Activated naive CD8-positive, alpha-beta T cell treated with anti-CD3 and anti-CD28 coated beads, Interleukin-2, amount 50 U/mL, for 24 hours (primary cell): Measurements from ENCODE around the gene XRCC1.
A peak's percentile ranks its signal among the peaks of the same experiment; 100 is the strongest.
"Not testable (repeated sequence)": the region's sequence is repeated elsewhere in the genome, so short reads cannot be mapped to it uniquely, and the experiment has no call there.

Experiments
- ATAC-seq: fragments of 150-1000 bp; cut with Tn5 transposase; one replicate; pipeline ENCODE4 v1.10.0; 2021
- DNase-seq: peaks from one replicate; pipeline ENCODE4 v3.0.0; 2021
- H3K27ac Mint-ChIP-seq: one replicate; pipeline ENCODE4 v1.8.0; 2021; ENCODE audit warnings: mild to moderate bottlenecking, mixed read lengths
- H3K27me3 Mint-ChIP-seq: one replicate; pipeline ENCODE4 v1.8.0; 2021; ENCODE audit warnings: mixed read lengths
- H3K36me3 Mint-ChIP-seq: one replicate; pipeline ENCODE4 v1.8.0; 2021; ENCODE audit warnings: low read depth, mixed read lengths
- H3K4me1 Mint-ChIP-seq: one replicate; pipeline ENCODE4 v1.8.0; 2021; ENCODE audit warnings: mixed read lengths
- H3K4me3 Mint-ChIP-seq: one replicate; pipeline ENCODE4 v1.8.0; 2021; ENCODE audit warnings: mild to moderate bottlenecking, moderate library complexity, mixed read lengths
- H3K9me3 Mint-ChIP-seq: one replicate; pipeline ENCODE4 v1.8.0; 2021; ENCODE audit warnings: mixed read lengths

The XRCC1 gene

GRCh38 chr19:43533546-43534304 lies 41.6 kb downstream of the XRCC1 start:
- peak overlapping the region; percentile 89 for H3K4me3 Mint-ChIP-seq
- ATAC-seq (peak; percentile 82), DNase-seq (peak; percentile 97)
- peaks cover 18% of the 10 kb centered on the region for H3K36me3 Mint-ChIP-seq
- H3K9me3 Mint-ChIP-seq: peaks cover 5% of the 10 kb centered on the region
- no peaks in the 10 kb centered on the region for H3K27me3 Mint-ChIP-seq
- peak overlapping the region; percentile 94 for H3K27ac Mint-ChIP-seq
- peaks cover 22% of the 10 kb centered on the region for H3K4me1 Mint-ChIP-seq

DNA sequence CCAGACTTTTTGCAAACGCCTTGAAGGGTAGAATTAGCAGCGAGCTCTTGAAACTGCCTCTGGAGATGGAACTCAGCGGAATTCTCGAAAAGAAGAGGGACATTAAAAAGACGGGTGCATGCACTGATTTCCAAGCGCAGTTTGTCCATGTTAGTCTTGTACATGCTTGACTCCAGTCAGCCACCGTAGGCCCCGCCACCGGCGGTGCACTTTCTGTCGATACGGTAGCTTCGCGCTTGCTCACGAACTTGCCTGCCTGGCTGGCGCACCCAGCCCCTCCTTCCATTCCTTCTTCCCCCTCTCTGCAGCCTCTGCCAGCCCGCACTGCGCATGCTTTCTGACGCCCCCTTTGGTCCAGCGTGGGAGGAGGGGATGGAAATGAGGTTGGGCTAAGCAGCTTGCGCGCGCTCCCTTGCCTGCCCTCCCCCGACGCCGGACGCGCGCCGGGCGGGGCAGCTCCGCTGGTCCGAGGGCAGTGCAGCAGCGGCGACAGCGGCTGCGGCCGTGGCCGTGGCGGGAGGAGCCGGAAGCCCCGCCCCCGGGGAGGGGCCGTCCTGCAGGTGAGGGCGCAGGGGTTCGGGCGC lies 42.3 kb downstream of the XRCC1 start, which contains the start of gene ZNF575:
ZNF575 (plus strand) TSS at position 227 of the 584 bp plus-strand sequence. CDS start 1,235 bp downstream, outside the sequence.
- DNase-seq (peak; percentile 89), ATAC-seq (peak; percentile 50)
- Mint-ChIP-seq H3K27ac (peak within 1 kb of the TSS; percentile 94), H3K9me3 (no peaks in the 10 kb centered on the region), H3K4me1 (peaks cover 25% of the 10 kb centered on the region), H3K36me3 (peaks cover 11% of the 10 kb centered on the region), H3K4me3 (peak within 1 kb of the TSS; percentile 89), H3K27me3 (no peaks in the 10 kb centered on the region)

- DNase-seq (no peak), ATAC-seq (peak; percentile 40)
- Mint-ChIP-seq H3K9me3 (no peaks in the 10 kb centered on the region), H3K27me3 (no peaks in the 10 kb centered on the region), H3K27ac (peak overlapping the region; percentile 91), H3K4me1 (peaks cover 29% of the 10 kb centered on the region), H3K36me3 (peaks cover 10% of the 10 kb centered on the region), H3K4me3 (peak overlapping the region; percentile 89)
Measured at GRCh38 chr19:43532571-43532961, 42.8 kb downstream of the XRCC1 start.

DNA sequence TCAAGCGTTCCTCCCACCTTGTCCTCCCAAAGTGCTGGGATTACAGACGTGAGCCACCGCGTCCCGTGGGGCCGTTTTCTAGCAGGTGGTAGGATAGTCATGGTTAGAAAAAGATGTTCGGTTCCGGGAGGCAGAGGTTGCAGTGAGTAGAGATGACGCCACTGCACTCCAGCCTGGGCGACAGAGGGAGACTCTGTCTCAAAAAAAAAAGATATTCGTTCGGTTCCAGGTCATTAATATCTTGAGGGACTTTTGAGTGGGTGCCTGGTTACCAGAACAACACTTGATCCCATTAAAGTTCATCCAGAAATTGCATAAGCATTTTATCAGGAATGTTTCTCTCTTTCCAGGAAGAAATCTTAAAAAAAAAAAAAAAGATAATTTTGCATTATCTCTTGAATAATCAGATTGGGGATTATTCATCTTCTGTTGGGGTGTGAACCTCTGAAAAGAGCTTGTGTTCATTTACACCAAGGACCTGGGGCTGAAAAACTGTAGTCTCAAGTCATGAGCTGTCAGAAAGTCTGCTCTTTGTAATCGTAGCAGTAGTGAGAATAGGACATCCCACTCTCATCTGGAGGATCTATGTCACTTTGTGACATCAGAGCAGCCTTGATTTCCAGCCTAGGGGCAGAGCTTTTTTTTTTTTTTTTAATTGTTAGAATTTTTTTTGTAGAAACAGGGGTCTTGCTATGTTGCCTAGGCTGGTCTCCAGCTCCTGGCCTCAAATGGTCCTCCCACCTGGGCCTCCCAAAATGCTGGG lies 47.3 kb downstream of the XRCC1 start:
- no peaks in the 10 kb centered on the region for H3K27me3 Mint-ChIP-seq
- H3K36me3 Mint-ChIP-seq: no peaks in the 10 kb centered on the region
- ATAC-seq: no peak
- H3K9me3 Mint-ChIP-seq: no peaks in the 10 kb centered on the region
- no peak overlapping the region for H3K27ac Mint-ChIP-seq
- no peak for DNase-seq
- H3K4me1 Mint-ChIP-seq: peaks cover 36% of the 10 kb centered on the region
- H3K4me3 Mint-ChIP-seq: peak overlapping the region; percentile 38

- ATAC-seq: peak; percentile 82
- Mint-ChIP-seq H3K36me3 (no peaks in the 10 kb centered on the region), H3K4me3 (peak within 1 kb of the TSS; percentile 87), H3K27me3 (no peaks in the 10 kb centered on the region), H3K4me1 (peaks cover 30% of the 10 kb centered on the region), H3K9me3 (no peaks in the 10 kb centered on the region), H3K27ac (peak within 1 kb of the TSS; percentile 85)
- DNase-seq: peak; percentile 84
Measured at GRCh38 chr19:43526884-43527859, 48.2 kb downstream of the XRCC1 start, which contains the start of gene ETHE1. Gene ETHE1 (minus strand): TSS chr19:43527201. CDS start chr19:43527177, 24 bp downstream.

DNA sequence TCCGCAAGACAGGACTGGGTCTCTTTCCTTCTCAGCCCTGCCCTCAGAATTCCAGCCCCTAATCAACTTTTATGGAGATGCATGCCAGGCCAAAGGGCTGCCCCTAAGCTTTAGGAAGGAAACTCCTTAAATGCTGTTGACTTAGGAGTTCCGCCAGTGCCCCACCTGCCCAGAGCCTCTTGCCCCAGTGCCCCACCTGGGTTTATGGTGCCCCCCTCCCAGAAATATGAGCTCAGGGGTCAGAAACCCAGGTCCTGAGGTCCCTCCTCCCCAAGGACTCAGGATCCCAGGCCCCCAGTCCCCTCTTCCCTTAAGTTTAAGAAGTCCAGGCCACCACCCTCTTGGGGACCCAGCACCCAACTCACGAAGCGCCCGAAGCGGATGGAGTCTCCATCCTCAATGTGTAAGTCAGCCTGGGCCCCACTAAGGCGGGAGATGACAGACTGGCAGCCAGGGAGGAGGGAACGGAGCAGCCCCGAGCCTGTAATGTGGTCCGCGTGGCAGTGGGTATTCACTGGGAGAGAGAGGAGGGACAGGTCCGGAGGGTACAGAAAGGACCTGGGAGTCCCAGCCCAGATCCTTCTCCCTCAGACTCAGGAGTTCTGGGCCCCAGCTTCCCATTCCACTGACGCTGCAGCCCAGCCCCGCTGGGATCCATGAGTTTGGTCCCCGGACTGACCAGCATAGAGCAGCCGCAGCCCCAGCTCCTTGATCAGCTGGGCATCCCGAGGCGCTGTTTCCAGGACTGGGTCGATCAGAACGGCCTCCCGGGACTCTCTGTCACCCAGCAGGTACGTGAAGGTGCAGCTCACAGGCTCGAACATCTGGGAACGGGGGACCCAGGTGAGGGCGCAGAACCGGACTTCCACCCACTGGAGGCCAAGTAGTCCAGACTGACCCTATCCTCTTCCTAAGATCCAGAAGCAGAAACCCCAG lies 49.2 kb downstream of the XRCC1 start:
- no peaks in the 10 kb centered on the region for H3K27me3 Mint-ChIP-seq
- H3K36me3 Mint-ChIP-seq: no peaks in the 10 kb centered on the region
- H3K4me1 Mint-ChIP-seq: peaks cover 28% of the 10 kb centered on the region
- DNase-seq (peak; percentile 41), ATAC-seq (no peak)
- peak overlapping the region; percentile 85 for H3K27ac Mint-ChIP-seq
- peak overlapping the region; percentile 87 for H3K4me3 Mint-ChIP-seq
- H3K9me3 Mint-ChIP-seq: no peaks in the 10 kb centered on the region

- Mint-ChIP-seq H3K36me3 (no peaks in the 10 kb centered on the region), H3K9me3 (no peaks in the 10 kb centered on the region)
Measured at GRCh38 chr19:43524922-43525835, 50.1 kb downstream of the XRCC1 start.

GRCh38 chr19:43523696-43524095 lies 51.6 kb downstream of the XRCC1 start:
- H3K4me1 Mint-ChIP-seq: peaks cover 32% of the 10 kb centered on the region
- not testable (repeated sequence) for H3K9me3 Mint-ChIP-seq, ATAC-seq, H3K36me3 Mint-ChIP-seq, H3K4me3 Mint-ChIP-seq, H3K27ac Mint-ChIP-seq, H3K27me3 Mint-ChIP-seq, DNase-seq

More at GRCh38 chr19:43524922-43525835, 50.1 kb downstream of the XRCC1 start:
- peak overlapping the region; percentile 85 for H3K27ac Mint-ChIP-seq
- DNase-seq: peak; percentile 37
- H3K27me3 Mint-ChIP-seq: no peaks in the 10 kb centered on the region
- H3K4me3 Mint-ChIP-seq: peak overlapping the region; percentile 87
- ATAC-seq: peak; percentile 61
- peaks cover 28% of the 10 kb centered on the region for H3K4me1 Mint-ChIP-seq

DNA sequence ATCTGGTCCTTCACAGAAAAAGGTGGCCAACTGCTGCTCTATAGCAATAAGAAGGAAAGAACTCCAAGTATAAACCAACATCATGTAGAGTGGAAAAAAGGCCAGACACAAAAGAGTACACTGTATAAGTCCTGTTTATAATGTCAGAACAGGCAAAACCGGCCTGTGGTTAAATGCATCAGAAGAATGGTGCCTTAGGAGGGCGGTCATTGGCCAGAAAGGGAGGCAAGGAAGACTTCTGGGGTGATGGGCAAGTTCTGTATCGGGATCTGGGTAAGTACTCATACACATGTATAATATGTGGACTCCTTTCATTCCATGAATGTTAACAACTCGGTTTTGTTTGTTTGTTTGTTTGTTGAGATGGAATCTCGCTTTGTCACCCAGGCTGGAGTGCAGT lies 52.4 kb downstream of the XRCC1 start:
- H3K4me1 Mint-ChIP-seq: peaks cover 32% of the 10 kb centered on the region
- H3K27ac Mint-ChIP-seq: no peak overlapping the region
- DNase-seq (no peak), ATAC-seq (no peak)
- H3K4me3 Mint-ChIP-seq: no peak overlapping the region
- no peaks in the 10 kb centered on the region for H3K36me3 Mint-ChIP-seq
- H3K9me3 Mint-ChIP-seq: no peaks in the 10 kb centered on the region
- H3K27me3 Mint-ChIP-seq: no peaks in the 10 kb centered on the region

GRCh38 chr19:43519436-43520088 lies 55.8 kb downstream of the XRCC1 start:
- H3K9me3 Mint-ChIP-seq: no peaks in the 10 kb centered on the region
- no peaks in the 10 kb centered on the region for H3K36me3 Mint-ChIP-seq
- H3K27ac Mint-ChIP-seq: no peak overlapping the region
- no peak overlapping the region for H3K4me3 Mint-ChIP-seq
- ATAC-seq (peak; percentile 77), DNase-seq (peak; percentile 83)
- H3K27me3 Mint-ChIP-seq: no peaks in the 10 kb centered on the region
- H3K4me1 Mint-ChIP-seq: peaks cover 20% of the 10 kb centered on the region

- Mint-ChIP-seq H3K36me3 (peaks cover 2% of the 10 kb centered on the region), H3K4me1 (peaks cover 15% of the 10 kb centered on the region), H3K4me3 (no peak overlapping the region), H3K27me3 (no peaks in the 10 kb centered on the region), H3K9me3 (no peaks in the 10 kb centered on the region), H3K27ac (no peak overlapping the region)
- DNase-seq (no peak), ATAC-seq (no peak)
Measured at GRCh38 chr19:43518051-43518450, 57.3 kb downstream of the XRCC1 start.

GRCh38 chr19:43512399-43512798 lies 62.9 kb downstream of the XRCC1 start:
- H3K4me3 Mint-ChIP-seq, H3K27ac Mint-ChIP-seq, H3K9me3 Mint-ChIP-seq, H3K4me1 Mint-ChIP-seq, H3K27me3 Mint-ChIP-seq, DNase-seq, ATAC-seq: not testable (repeated sequence)
- H3K36me3 Mint-ChIP-seq: peaks cover 15% of the 10 kb centered on the region
